PC-3 (cell line): ENCODE measurements around the gene VTCN1.

Experiments
- CTCF ChIP-seq: fragments of 300-600 bp; sonication (generic); conservative IDR thresholded peaks from 2 replicates; pipeline ENCODE4 v1.5.1; 2017; ENCODE audit warnings: antibody characterized with exemption, low read depth, mild to moderate bottlenecking, low read length
- EZH2 ChIP-seq: fragments of 300-600 bp; sonication (generic); IDR thresholded peaks from one replicate; pipeline ENCODE4 v1.6.1; 2017; ENCODE audit warnings: antibody characterized with exemption, mild to moderate bottlenecking, low read length; ENCODE audit not compliant: unreplicated experiment

GRCh38 chr1:117110774-117111173, 100.0 kb downstream of the VTCN1 start:
- TF ChIP-seq CTCF (no peak), EZH2 (no peak)
